GM18508 (cell line): ENCODE measurements around the gene CHRNA7.
"Not testable (repeated sequence)": the region's sequence is repeated elsewhere in the genome, so short reads cannot be mapped to it uniquely, and the experiment has no call there.

Experiments used
- ATAC-seq: cut with Tn5 transposase; IDR thresholded peaks from one replicate; pipeline ENCODE4 v1.9.1; 2021; ENCODE audit warnings: moderate number of reproducible peaks; ENCODE audit not compliant: insufficient read depth, unreplicated experiment

Gene CHRNA7

DNA sequence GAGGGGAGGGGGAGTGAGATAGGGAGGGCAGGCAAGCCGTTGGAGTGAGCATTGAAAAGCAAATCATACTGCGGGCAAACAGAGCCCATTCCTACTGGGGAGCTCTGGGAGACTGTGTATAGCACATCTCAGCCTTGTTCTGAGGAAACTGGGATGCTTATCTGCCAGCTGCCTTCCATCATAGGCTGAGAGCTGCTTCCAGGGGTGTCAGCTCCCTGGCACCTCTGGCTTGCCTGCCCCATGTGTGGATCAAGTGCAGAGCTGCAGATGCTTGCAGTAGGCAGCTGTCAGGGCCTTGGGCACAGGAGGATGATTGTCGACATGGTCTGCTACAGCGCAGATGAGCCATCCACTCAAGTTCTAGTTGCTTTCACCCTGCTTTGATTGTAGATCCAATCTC is 86.8 kb downstream of the CHRNA7 start:
- no peak for ATAC-seq

DNA sequence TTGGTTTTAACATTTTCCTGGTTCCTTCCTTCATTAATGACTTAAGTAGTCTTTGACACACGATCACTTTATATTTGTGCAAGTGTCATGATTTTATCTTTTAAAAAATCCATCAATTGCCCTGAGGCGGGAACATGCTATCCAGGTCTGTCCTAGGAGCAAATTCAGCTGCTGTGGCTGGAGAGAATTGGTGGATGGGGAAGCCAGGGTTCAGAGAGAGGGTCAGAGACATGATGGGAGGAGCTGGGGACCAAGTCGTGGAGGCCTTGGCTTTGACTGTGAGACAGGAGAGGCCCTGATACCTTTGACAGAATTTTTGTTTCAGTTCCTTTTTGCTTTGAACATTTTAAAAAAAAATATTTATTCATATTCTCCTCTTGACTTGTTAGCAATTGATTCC is 89.0 kb downstream of the CHRNA7 start:
- ATAC-seq, result no peak

DNA sequence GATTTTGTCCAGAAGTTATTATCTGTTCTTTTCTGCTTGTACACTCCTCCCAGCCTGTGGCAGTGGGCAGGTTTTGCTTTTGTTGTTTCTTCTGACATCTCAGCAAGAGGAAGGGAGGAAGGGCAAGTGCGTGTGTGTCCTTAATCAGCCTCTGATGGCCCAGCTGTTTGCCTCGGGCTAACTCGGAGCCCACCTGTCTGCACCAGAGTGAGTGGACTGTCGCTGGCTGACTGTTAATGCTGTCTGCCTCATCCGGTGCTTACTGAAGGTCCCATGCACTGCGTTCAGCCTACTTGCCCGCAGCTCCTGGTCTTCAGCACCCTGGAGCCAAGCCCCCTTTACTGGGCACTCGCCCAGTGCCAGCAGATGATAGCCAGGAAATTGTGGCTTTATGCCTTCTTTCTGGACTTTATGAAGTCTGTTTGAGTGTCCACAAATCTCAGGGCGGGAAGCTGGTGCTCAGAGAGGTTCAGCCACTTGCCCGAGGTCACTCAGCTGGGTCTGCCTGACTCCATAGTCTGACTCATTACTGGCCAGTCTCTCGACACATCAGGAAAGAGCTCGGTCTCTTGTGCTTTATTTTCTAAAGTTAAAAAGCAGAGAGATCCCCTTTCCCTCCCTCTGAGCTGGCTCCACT is 89.5 kb downstream of the CHRNA7 start:
- ATAC-seq, result no peak

DNA sequence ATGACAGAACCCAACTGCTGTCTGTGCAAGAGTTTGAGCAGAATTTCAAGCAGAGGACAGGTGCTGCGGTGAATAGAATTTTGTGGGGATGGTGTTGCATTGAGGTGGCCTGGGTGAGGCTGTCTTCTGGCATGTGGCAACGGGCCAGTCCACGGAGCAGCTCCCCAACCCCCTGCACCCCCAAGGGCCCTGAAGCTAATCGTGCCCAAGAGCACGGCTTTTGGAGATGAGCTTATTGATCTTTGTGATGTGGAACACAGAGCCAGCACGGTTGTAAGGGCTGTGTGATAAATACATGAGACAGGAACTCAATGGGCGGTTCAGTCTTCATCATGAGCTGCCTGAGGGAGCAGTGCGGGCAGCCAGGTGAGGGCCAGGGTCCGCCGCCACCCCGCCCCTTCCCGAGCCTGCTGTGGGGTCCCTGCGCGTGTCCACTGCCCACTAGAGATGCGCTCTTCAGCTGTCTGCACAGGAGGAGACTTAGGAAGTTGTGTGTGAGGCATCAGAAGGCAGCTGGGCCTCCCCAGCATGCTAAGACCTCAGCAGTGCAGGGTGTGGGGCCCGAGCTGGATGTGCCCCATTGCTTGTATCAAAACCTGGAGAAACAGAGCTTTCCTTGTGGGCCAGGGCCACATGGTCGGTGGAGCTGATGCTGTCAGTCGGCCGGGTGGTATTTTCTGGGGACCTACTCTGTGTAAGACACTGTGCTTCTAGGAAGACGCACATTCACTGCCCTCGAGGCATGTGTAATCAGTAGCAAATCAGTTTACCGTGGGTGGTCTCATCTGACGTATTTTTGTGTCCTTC is 90.5 kb downstream of the CHRNA7 start:
- ATAC-seq, result no peak

DNA sequence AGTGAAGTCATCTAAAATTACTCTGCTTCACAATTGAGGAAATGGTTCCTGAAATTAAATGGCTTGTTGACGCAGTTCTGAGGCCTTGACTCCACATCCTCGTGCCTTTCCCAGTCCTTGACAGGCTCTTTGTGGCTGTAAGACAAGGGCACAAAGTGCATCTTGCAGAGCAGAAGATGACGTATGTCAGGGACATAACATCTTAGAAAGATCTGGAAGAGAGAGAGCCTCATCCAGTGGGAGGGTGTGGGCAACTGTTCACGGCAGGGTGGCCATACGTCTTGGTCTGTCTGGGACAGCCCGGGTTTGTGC is 91.0 kb downstream of the CHRNA7 start:
- ATAC-seq, result no peak

DNA sequence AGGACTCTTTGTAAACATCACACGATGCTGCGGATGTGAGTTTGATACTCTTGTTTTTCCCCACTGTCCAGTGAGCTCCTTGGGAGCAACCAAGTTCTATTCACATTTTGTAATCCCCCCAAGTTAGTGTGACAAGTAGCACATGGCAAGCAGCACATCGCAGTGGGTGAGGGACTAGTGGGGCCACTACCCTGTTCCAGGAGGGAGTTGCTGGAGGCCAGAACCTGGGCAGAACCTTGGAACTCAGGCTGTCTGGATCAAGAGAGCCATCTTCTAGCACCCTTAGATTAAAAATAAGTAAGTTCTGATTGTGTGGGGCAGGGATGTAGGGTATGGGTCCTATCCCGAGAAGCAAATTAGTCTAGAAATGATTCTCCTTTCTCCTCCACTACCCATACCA is 91.7 kb downstream of the CHRNA7 start:
- ATAC-seq, result no peak

DNA sequence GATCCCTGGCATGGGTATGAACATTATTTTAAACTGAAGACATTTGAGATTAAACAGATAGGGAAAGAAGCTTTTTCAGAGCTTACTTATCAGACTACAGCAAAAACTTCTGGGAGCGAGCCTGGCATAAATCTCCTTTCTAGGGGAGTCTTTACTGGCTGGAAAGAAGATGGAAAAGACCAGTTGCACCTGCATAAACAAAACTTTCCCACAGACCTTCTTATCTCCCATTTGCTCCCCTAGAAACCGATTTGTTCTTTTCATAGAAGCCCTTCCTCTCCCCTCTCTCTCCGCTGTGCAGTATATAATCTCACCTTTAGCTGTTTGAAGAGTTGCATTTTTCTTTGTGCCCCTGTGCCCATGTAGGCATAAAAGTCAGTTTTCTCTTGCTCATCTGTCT is 93.2 kb downstream of the CHRNA7 start:
- ATAC-seq, result no peak

DNA sequence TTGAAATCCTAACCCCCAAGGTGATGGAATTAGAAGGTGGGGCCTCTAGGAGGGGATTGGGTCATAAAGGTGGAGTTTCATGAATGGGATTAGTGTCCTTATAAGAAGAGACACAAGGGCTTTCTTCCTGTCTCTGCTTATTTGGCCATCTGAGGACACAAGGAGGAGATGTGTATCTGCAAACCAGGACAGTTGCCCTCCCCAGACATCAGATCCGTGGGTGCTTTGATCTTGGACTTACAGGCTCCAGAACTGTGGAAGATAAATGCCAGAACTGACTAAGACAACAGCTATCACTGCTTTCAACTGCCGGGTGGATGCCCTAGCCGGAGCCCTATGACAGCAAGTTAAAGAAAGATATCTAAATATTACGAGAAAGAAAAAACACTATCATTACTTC is 94.4 kb downstream of the CHRNA7 start:
- no peak for ATAC-seq

DNA sequence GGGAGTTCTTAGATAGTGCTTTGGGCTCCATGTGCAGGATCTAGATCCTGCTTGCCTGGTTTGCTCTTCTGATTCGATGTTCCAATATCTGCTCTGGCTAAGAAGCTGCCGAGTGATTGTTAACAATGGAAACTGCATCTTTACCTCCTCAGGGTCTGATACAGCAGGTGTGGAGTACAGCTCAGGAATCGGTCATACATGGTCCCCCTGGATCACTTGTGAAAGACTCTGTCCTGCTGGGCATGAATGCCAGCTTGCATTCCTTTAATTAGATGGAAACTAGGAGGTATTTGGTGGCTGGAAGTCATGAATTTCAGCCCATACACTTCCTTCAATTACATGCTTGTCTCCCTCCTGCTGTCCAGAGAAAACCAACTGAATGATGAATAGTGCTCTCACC is 95.3 kb downstream of the CHRNA7 start:
- ATAC-seq, result no peak

DNA sequence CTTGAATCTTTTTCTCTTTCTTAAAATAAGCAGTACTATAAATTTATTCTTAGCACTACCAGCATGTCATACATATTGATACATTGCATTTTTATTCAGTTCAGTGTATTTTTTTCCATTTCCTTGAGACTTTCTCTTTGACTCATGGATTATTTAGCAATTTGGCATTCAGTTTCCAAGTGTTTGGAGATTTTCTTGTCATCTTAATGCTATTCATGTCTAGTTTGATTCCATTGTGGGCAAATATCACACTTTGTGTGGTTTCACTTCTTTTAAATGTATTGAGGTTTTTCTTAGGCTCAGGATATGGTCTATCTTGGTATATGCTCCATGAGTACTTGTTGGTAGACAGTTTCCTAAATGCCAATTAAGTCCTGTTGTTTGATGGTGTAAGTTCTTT is 99.5 kb downstream of the CHRNA7 start:
- no peak for ATAC-seq

DNA sequence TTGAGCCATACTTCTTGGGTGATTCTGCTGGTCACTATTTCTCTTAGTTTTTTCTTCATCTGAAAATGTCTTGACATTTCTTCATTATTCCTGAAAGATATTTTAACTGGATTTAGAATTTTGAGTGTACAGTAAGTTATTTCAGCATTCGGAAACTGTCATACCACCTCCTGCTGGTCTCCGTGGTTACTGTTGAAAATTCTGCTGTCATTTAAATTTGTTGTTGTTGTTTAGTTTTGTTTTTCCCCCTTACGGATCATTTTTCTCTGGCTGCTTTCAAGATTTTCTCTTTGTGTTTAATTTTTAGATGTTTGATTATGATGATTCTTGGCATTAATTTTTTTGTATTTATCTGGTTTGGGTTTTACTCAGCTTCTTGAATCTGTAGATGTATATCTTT is 100.5 kb downstream of the CHRNA7 start:
- ATAC-seq, result no peak

DNA sequence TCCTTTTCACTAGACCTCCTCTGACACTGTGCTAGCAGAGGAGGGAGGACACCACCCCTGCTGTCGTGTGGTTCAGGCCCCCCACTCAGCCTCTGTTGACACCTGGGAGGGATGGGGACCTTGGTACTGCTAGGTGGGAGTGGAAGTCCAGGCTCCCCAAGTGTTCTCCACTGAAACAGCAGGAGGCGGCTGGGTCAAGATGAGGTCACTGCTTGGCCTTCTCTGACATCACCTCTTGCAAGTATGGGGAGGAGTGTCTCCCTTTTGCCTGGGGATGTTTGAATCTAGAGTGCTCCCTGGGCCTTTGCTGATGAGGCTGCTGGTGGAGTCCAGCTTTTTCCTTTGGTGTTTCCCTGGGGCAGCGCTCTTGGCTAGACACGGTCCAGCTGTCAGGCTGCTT is 101.5 kb downstream of the CHRNA7 start:
- ATAC-seq, result no peak

DNA sequence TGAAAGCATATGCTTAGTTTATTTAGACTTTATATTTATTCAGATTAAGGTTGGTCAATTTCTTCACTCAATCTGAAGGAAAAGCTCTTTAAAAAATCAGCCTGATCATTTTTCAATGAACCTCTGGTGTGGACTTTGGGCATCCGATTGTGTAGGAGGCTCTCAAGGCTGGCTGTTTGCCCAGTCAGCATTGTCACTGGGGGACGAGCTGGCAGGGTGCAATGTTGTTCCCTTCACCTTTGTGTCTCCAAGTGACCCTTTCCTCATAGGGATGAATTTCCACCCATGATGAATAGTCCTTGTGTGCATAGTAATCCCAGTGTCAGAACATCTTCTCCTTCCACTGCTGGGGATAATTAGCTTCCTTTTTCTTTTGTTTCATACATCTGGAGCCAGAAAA is 102.5 kb downstream of the CHRNA7 start:
- no peak for ATAC-seq

DNA sequence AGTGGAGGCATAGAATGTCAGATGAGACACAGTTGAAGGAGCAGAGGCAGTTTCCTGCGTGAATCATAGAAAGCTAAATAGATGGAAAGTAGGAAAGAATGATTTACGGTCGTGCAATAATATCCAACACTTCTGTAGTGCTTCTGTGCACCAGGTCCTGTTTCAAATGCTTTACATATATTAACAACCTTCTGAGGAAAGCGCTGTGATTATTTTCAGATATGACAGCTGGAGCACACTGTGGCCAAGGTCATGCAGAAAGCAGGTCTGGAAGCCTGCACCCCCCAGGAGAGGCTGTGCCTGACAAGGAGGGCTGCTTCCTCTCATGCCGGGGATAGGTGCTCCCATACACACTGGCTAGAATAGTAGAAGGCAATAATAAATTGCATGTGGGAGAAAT is 104.5 kb downstream of the CHRNA7 start:
- no peak for ATAC-seq

DNA sequence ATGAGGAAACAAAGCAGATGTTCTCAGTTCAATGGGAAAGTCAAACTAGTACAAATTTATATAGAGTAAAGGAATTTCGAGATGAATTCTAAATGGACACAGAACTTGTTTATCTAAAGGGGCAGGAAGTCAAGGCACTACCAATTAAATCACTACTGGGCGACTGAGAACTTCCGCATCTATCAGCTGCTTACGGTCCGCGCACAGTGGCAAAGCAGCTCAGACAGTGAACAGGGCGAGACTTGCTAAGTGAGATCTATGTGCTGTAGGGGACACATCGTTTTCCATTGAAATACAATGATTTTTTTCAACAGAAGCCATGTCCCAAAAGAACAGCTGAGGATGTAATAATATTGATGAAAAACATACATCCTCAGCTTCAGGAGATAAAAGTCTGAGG is 105.0 kb downstream of the CHRNA7 start:
- no peak for ATAC-seq

DNA sequence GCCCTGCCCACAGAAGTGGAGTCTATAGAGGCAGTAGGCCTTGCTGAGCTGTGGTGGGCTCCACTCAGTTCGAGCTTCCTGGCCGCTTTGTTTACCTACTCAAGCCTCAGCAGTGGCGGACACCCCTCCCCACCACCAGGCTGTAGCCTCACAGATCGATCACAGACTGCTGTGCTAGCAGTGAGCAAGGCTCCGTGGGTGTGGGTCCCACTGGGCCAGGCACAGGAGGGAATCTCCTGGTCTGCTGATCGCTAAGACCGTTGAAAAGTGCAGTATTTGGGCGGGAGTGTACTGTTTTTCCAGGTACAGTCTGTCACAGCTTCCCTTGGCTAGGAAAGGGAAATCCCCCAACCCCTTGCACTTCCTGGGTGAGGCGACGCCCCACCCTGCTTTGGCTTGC is 115.2 kb downstream of the CHRNA7 start:
- ATAC-seq, result not testable (repeated sequence)

DNA sequence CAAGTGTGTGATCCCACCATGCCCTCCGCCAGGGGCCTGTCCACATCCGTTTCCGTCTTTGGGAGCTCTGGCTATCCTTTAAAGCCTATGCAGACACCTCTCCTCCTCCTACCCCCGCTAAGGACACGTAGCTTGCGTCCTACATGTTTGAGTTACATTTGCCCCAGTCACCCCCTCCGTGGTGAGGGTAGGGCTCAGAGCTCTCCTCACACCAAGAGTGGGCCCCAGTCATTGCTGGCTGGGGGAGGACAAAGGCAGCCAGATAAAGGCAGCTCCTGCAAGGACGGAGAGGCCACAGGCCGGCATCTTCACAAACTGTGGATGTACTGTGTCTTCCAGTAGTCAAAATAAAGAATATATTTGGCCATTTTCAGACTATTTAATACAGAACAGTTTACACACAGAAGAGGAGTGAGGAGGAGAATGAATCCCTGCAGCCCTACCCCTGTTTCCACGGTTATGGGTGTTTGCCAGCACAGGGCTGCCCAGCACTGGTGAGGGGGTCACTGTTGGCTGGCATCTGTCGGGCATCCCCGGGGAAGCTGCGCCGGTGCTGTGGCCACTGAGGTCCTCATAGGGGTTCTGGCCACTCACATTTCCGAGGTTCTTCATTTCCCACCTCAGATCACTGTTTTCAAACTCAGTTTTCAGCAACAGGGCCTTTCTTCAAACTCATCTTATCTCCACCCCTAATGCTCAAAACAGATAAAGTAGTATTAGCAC is 118.7 kb downstream of the CHRNA7 start:
- no peak for ATAC-seq

DNA sequence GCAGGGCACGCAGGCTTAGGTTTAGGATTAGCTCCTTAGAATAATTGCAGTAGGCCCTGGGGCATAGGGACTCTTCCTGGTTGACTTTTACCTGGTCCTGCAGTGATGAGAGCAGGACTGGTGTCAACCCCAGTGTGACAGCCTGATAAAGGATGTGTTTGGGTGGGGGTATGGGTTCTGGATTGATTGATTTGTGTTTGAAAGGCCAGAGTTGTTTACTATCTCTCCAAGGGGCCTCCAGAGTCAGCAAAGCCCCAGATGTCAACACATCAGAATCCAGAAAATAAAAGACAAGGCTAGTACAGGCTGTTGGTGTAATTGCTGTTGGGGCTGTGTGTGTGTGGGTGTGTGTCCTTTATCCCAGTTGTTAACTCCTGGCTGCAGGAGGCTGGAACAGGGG is 122.3 kb downstream of the CHRNA7 start:
- ATAC-seq, result no peak

DNA sequence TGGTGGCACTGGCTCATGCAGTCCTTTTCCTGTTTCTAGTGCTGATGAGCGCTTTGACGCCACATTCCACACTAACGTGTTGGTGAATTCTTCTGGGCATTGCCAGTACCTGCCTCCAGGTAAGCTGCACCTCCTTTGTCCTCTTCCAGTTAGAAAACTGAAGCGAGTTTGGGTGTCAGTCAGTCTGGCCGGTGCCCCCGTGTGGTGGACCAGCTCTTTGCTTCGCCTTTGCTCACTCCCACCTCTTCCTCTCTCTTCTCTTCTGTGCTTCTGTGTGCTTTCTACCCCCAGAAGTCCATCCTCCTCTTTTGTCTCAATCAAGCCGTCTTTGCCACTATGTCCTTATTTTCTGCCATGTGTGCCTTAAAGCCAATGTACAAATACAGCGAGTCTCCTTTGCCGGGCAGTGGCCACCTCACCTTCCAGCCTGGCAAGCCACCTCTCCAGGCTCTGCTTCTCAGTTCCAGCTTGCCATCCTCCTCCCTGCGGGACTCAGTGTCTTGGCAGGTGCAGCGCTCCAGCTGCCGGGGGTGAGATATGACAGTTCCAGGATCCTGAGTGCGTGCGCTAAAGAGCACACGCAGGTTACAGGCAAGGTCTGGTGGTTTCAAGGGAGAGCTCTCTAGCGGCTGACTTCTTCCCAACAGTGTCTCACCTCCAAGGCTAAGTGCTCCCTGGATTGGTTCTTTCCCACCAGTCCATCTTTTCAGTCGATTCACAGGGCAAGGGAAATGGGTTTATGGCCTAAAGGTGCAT is 123.7 kb downstream of the CHRNA7 start:
- ATAC-seq, result not testable (repeated sequence)

DNA sequence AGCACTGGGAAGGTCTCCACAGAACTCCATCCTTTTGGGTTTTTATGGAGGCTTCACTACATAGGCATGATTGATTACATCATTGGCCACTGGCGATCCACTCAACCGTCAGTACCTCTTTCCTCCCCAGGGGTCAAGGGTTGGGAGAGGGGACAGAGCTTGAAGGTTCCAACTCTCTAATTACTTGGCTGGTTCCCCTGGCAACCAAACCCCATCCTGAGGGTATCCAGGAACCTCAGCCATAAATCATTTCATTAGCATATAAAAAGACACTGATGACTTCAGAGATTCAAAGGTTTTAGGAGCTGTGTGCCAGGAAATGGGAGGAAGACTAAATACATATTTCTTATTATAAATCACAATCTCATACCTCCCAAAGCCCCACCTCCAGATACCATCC is 131.8 kb downstream of the CHRNA7 start:
- not testable (repeated sequence) for ATAC-seq

DNA sequence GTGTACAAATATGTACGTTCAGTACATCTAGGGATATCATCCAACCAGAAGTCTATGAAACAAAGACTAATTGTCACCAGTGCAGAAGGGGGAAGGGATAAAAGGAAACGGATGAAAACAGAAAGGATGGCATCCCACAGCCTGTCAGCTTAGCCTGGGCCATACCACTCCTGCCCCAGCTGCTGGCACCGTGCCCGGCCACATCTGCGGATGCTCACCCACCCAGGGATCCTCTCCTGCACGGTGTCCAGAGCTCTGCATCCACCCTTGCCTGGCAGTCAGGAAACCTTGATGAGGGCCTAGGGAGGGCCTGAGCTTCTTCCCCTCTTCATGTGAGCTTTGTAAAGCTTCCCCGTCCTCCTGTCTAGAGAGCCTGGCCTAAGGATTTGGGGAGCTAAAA is 133.8 kb downstream of the CHRNA7 start:
- ATAC-seq, result not testable (repeated sequence)
